Measurements from ENCODE around the gene VTI1A. TPM values are rescaled to one million over a fixed set of nuclear protein-coding genes. Genes with fewer than 3 reads are reported as not detected.
A peak's percentile ranks its signal among the peaks of the same experiment; 100 is the strongest.

Gene VTI1A
- total RNA-seq, 1 donor from 2014 or later: 33.3 TPM

DNA sequence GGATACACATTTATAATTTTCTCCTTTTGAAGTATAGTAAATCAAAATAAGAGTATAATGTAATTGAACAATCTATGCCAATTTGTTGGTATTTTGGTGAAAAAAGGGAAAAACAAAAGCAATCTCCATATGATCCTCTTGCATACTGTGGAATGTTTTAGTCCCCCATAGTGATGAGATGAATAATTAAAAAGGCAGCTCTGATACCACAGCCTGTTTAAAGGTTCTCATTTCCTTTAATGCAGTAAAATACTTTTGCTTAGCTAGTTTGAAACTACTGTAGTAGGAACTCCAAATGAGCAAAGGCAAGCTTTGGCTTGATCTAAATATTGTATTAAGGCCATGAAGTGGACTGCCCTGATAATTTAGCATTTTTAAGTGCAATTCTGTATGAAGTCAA lies 77.6 kb downstream of the VTI1A start:
- no peaks in the 10 kb centered on the region for H3K9me3 ChIP-seq (ENCODE audit: insufficient read depth, low read depth, low read length)
- DNase-seq (ENCODE audit: low read depth) (peak; percentile 10), FAIRE-seq (peak; percentile 54)
- H3K4me1 ChIP-seq (ENCODE audit: insufficient read depth, low read length): peaks cover 26% of the 10 kb centered on the region
- no peak for TF ChIP-seq EZH2 (IDR thresholded peaks at IDR 0.05; ENCODE audit: insufficient read depth, low read length)
- TF ChIP-seq, protein P1, sequence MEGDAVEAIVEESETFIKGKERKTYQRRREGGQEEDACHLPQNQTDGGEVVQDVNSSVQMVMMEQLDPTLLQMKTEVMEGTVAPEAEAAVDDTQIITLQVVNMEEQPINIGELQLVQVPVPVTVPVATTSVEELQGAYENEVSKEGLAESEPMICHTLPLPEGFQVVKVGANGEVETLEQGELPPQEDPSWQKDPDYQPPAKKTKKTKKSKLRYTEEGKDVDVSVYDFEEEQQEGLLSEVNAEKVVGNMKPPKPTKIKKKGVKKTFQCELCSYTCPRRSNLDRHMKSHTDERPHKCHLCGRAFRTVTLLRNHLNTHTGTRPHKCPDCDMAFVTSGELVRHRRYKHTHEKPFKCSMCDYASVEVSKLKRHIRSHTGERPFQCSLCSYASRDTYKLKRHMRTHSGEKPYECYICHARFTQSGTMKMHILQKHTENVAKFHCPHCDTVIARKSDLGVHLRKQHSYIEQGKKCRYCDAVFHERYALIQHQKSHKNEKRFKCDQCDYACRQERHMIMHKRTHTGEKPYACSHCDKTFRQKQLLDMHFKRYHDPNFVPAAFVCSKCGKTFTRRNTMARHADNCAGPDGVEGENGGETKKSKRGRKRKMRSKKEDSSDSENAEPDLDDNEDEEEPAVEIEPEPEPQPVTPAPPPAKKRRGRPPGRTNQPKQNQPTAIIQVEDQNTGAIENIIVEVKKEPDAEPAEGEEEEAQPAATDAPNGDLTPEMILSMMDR (IDR thresholded peaks at IDR 0.05; ENCODE audit: insufficient read depth, low read depth, low read length): no peak
- H3K9ac ChIP-seq (ENCODE audit: low read length): no peak overlapping the region
- peaks cover 38% of the 10 kb centered on the region for H3K4me1 Mint-ChIP-seq (ENCODE audit: low read depth, unreplicated experiment)
- H3K4me3 Mint-ChIP-seq (ENCODE audit: unreplicated experiment): no peak overlapping the region
- no peak overlapping the region for H3K27ac ChIP-seq (ENCODE audit: low read depth, low read length)
- H3K27ac Mint-ChIP-seq (ENCODE audit: unreplicated experiment): peak overlapping the region; percentile 8
- peak overlapping the region; percentile 43 for H3K4me2 ChIP-seq (ENCODE audit: low read length)
- no peak overlapping the region for H2AFZ ChIP-seq (ENCODE audit: low read depth, low read length)
- H3K79me2 ChIP-seq (ENCODE audit: insufficient read depth, low read length): no peaks in the 10 kb centered on the region
- H3K36me3 ChIP-seq (ENCODE audit: insufficient read depth, low read length): no peaks in the 10 kb centered on the region
- no peaks in the 10 kb centered on the region for H3K27me3 ChIP-seq (ENCODE audit: insufficient read depth, low read length)
- H3K9me3 Mint-ChIP-seq (ENCODE audit: unreplicated experiment): no peaks in the 10 kb centered on the region
- H4K20me1 ChIP-seq (ENCODE audit: insufficient read depth, low read length): peaks cover under 1% of the 10 kb centered on the region
- no peaks in the 10 kb centered on the region for H3K36me3 Mint-ChIP-seq (ENCODE audit: low read depth, unreplicated experiment)
- H3K4me3 ChIP-seq (ENCODE audit: insufficient read depth, low read depth, low read length): no peak overlapping the region
- no peaks in the 10 kb centered on the region for H3K27me3 Mint-ChIP-seq (ENCODE audit: low read depth, unreplicated experiment)

DNA sequence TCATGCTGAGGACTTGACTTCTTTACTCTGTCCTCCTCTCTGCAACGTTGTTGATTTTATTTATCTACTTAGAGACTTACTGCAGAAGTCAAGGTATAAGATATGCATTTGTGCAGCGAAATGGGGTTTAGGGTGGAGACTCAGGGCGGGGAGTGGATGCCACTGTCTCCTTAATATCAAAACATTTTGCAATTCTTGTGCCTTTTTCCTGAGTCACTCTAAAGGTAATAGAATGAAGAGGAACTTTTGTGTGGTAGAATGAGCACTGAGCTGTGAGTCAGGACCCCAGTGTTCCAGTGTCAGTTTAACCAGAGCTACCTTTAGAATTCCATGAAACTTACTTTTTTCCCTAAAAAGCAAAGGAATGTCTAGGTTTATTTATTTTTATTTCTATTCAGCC lies 78.2 kb downstream of the VTI1A start:
- no peak for TF ChIP-seq EZH2 (IDR thresholded peaks at IDR 0.05; ENCODE audit: insufficient read depth, low read length)
- DNase-seq (ENCODE audit: low read depth) (peak; percentile 7), FAIRE-seq (no peak)
- no peaks in the 10 kb centered on the region for H4K20me1 ChIP-seq (ENCODE audit: insufficient read depth, low read length)
- H3K4me1 Mint-ChIP-seq (ENCODE audit: low read depth, unreplicated experiment): peaks cover 38% of the 10 kb centered on the region
- no peaks in the 10 kb centered on the region for H3K9me3 ChIP-seq (ENCODE audit: insufficient read depth, low read depth, low read length)
- no peaks in the 10 kb centered on the region for H3K36me3 Mint-ChIP-seq (ENCODE audit: low read depth, unreplicated experiment)
- H3K4me1 ChIP-seq (ENCODE audit: insufficient read depth, low read length): peaks cover 26% of the 10 kb centered on the region
- H3K36me3 ChIP-seq (ENCODE audit: insufficient read depth, low read length): no peaks in the 10 kb centered on the region
- H2AFZ ChIP-seq (ENCODE audit: low read depth, low read length): no peak overlapping the region
- peak overlapping the region; percentile 60 for H3K27ac Mint-ChIP-seq (ENCODE audit: unreplicated experiment)
- peak overlapping the region; percentile 43 for H3K4me2 ChIP-seq (ENCODE audit: low read length)
- H3K4me3 Mint-ChIP-seq (ENCODE audit: unreplicated experiment): no peak overlapping the region
- no peak overlapping the region for H3K27ac ChIP-seq (ENCODE audit: low read depth, low read length)
- no peak overlapping the region for H3K9ac ChIP-seq (ENCODE audit: low read length)
- no peaks in the 10 kb centered on the region for H3K27me3 Mint-ChIP-seq (ENCODE audit: low read depth, unreplicated experiment)
- no peaks in the 10 kb centered on the region for H3K79me2 ChIP-seq (ENCODE audit: insufficient read depth, low read length)
- no peaks in the 10 kb centered on the region for H3K27me3 ChIP-seq (ENCODE audit: insufficient read depth, low read length)
- no peak overlapping the region for H3K4me3 ChIP-seq (ENCODE audit: insufficient read depth, low read depth, low read length)
- H3K9me3 Mint-ChIP-seq (ENCODE audit: unreplicated experiment): no peaks in the 10 kb centered on the region

GRCh38 chr10:112526139-112526538 lies 79.1 kb downstream of the VTI1A start:
- Histone ChIP-seq H3K9me3 (ENCODE audit: insufficient read depth, low read depth, low read length) (no peaks in the 10 kb centered on the region), H3K36me3 (ENCODE audit: insufficient read depth, low read length) (no peaks in the 10 kb centered on the region), H3K27me3 (ENCODE audit: insufficient read depth, low read length) (no peaks in the 10 kb centered on the region), H3K4me3 (ENCODE audit: insufficient read depth, low read depth, low read length) (no peak overlapping the region), H3K4me2 (ENCODE audit: low read length) (peak overlapping the region; percentile 80), H4K20me1 (ENCODE audit: insufficient read depth, low read length) (no peaks in the 10 kb centered on the region), H3K4me1 (ENCODE audit: insufficient read depth, low read length) (peaks cover 26% of the 10 kb centered on the region), H3K79me2 (ENCODE audit: insufficient read depth, low read length) (no peaks in the 10 kb centered on the region), H3K27ac (ENCODE audit: low read depth, low read length) (no peak overlapping the region), H2AFZ (ENCODE audit: low read depth, low read length) (no peak overlapping the region), H3K9ac (ENCODE audit: low read length) (no peak overlapping the region)
- H3K27me3 Mint-ChIP-seq (ENCODE audit: low read depth, unreplicated experiment): no peaks in the 10 kb centered on the region
- H3K27ac Mint-ChIP-seq (ENCODE audit: unreplicated experiment): no peak overlapping the region
- TF ChIP-seq EZH2 (IDR thresholded peaks at IDR 0.05; ENCODE audit: insufficient read depth, low read length): no peak
- TF ChIP-seq, protein P1 (IDR thresholded peaks at IDR 0.05; ENCODE audit: insufficient read depth, low read depth, low read length): no peak
- peak; percentile 25 for DNase-seq (ENCODE audit: low read depth)
- H3K4me3 Mint-ChIP-seq (ENCODE audit: unreplicated experiment): no peak overlapping the region
- H3K36me3 Mint-ChIP-seq (ENCODE audit: low read depth, unreplicated experiment): no peaks in the 10 kb centered on the region
- peaks cover 38% of the 10 kb centered on the region for H3K4me1 Mint-ChIP-seq (ENCODE audit: low read depth, unreplicated experiment)
- FAIRE-seq: no peak
- H3K9me3 Mint-ChIP-seq (ENCODE audit: unreplicated experiment): no peaks in the 10 kb centered on the region

All from astrocyte (in vitro differentiated cells and primary cell).